Ectodermal cell (in vitro differentiated cells): ENCODE measurements around the gene SMAD2. TPM values are rescaled to one million over a fixed set of nuclear protein-coding genes. Genes with fewer than 3 reads are reported as not detected.
A peak's percentile ranks its signal among the peaks of the same experiment; 100 is the strongest.

Experiments used
- H3K27ac ChIP-seq: 2 replicates; pipeline ENCODE4 v1.7.0; 2013; ENCODE audit warnings: mild to moderate bottlenecking, low read depth, low read length; ENCODE audit not compliant: insufficient read depth, poor library complexity, severe bottlenecking
- H3K27me3 ChIP-seq: 2 replicates; pipeline ENCODE4 v1.7.0; 2013; ENCODE audit warnings: mild to moderate bottlenecking, low read length; ENCODE audit not compliant: insufficient read depth, control insufficient read depth, poor library complexity, severe bottlenecking
- H3K36me3 ChIP-seq: one replicate; pipeline ENCODE4 v1.7.0; 2013; ENCODE audit warnings: low read length; ENCODE audit not compliant: control insufficient read depth, insufficient read depth
- H3K4me1 ChIP-seq: one replicate; pipeline ENCODE4 v1.7.0; 2013; ENCODE audit warnings: low read length; ENCODE audit not compliant: control insufficient read depth, insufficient read depth
- H3K4me3 ChIP-seq: 2 replicates; pipeline ENCODE4 v1.7.0; 2013; ENCODE audit warnings: low read depth, low read length, control low read depth; ENCODE audit not compliant: insufficient read depth
- H3K9me3 ChIP-seq: 2 replicates; pipeline ENCODE4 v1.7.0; 2013; ENCODE audit warnings: mild to moderate bottlenecking, low read length, moderate library complexity; ENCODE audit not compliant: control insufficient read depth
- WGBS, 2 experiments: methylation state at CpG; one replicate each; pipeline ENCODE4 v1.1.7; 2013; ENCODE audit warnings: missing lambda C conversion rate in 2 of 2; 5-methylcytosine and 5-hydroxymethylcytosine counted together
- polyA plus RNA-seq, 4 experiments: library from polyadenylated mRNA; stranded (reverse); fragments of 50-300 nt; gene quantifications; one replicate each; pipeline ENCODE4 v1.2.3, GENCODE V29; 2013

Gene SMAD2
- polyA plus RNA-seq (2013, experiment 1 of 4) = 82.0 TPM
- polyA plus RNA-seq (2013, experiment 2 of 4) = 81.3 TPM
- 53.4 TPM for polyA plus RNA-seq (2013, experiment 3 of 4)
- 60.8 TPM for polyA plus RNA-seq (2013, experiment 4 of 4)

- peak within 1 kb of the TSS; percentile 87 for H3K4me3 ChIP-seq
- peak within 1 kb of the TSS; percentile 97 for H3K27ac ChIP-seq
- H3K27me3 ChIP-seq = no peaks in the 10 kb centered on the region
- H3K9me3 ChIP-seq = no peaks in the 10 kb centered on the region
- 0 to 1% methylated on average over 92 to 93 of the region's 93 CpGs for WGBS, 2 experiments
- no peaks in the 10 kb centered on the region for H3K36me3 ChIP-seq
- H3K4me1 ChIP-seq = peaks cover 37% of the 10 kb centered on the region
Measured at GRCh38 chr18:47930199-47930930, at the start of gene SMAD2. SMAD2 (minus strand) TSS chr18:47930659; CDS start chr18:47896756, 33,903 bp downstream.

DNA sequence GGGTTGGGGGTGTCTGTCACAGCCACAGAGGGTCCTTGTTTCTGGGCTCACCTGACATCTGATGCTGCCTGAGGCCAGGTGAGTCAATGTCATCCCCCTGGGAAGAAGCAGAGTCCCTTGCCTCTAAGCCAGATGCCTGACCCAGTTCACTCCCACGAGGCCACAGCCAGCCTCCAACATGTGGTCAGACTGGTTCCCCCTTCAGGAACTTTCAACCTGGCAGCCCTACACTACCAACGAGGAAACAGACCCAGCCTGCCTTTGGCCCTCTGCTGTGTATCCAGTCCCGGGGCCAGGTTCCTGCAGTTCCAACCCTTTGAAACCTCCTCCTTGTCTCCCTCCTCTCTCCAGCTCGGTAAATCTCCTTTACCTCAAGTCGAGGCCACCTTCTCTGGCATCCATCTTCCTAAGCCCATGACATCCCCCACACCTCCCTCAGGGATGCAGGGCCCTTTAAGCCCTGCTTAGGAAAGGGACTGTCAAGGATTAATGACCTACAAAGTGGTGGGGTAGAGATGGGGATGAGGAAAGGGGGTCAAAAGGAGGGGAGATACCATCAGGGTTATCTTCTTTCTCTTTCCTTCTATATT is 49.2 kb upstream of the SMAD2 start:
- H3K27ac ChIP-seq = no peak overlapping the region
- H3K36me3 ChIP-seq = no peaks in the 10 kb centered on the region
- peaks cover 30% of the 10 kb centered on the region for H3K4me1 ChIP-seq
- H3K4me3 ChIP-seq = no peak overlapping the region
- no peaks in the 10 kb centered on the region for H3K9me3 ChIP-seq
- H3K27me3 ChIP-seq = no peaks in the 10 kb centered on the region
- WGBS, 2 experiments = 80% methylated on average over 4 of the region's 5 CpGs

DNA sequence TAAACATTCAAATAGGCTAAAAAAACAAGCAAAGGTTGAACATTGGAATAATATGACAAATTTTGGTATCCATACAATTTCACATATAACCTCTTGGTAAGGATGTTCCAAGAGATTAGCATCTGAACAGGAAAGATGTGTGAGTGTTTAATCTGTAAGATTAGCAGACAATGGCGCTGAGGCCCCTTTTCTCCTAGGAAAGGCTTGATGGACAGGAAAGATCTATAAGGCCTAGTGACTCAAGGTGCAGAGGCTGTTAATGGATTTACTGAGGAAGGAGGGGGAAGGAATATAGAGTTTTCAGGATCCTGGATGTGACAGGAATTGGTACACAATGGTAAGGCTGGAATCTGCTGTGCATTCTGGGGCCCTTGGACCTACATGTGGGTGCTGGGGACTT is 48.1 kb upstream of the SMAD2 start:
- no peak overlapping the region for H3K27ac ChIP-seq
- H3K4me1 ChIP-seq = peaks cover 31% of the 10 kb centered on the region
- 82 to 87% methylated on average over 1 of the region's 1 CpG for WGBS, 2 experiments
- no peak overlapping the region for H3K4me3 ChIP-seq
- H3K36me3 ChIP-seq = no peaks in the 10 kb centered on the region
- H3K27me3 ChIP-seq = no peaks in the 10 kb centered on the region
- no peaks in the 10 kb centered on the region for H3K9me3 ChIP-seq

- Histone ChIP-seq H3K27me3 (no peaks in the 10 kb centered on the region), H3K4me3 (no peak overlapping the region), H3K27ac (no peak overlapping the region), H3K36me3 (no peaks in the 10 kb centered on the region), H3K4me1 (peaks cover 35% of the 10 kb centered on the region), H3K9me3 (no peaks in the 10 kb centered on the region)
- WGBS, 2 experiments = 88 to 93% methylated on average over 2 of the region's 2 CpGs
Measured at GRCh38 chr18:47978141-47978540, 47.7 kb upstream of the SMAD2 start.

DNA sequence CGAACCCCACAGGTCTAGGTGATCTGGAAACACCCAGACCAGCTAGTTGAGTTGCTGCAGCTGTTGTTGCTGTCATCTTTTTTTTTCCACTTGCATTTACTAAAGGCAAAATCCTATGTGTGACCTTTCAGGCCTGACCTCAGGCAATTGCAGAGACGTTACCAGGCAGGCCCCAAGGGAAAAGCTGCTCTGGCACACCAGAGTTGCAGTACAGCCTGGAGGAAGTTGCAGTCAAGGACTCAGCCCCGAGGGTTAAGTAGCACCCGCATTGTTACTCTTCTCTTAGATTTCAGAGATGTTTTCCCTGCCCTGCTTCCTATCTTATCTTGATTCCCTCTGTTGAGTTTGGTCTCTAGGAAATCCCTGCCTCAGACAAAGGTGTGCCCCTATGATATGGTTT is 45.2 kb upstream of the SMAD2 start:
- peaks cover 31% of the 10 kb centered on the region for H3K4me1 ChIP-seq
- no peak overlapping the region for H3K27ac ChIP-seq
- 60 to 61% methylated on average over 4 of the region's 4 CpGs for WGBS, 2 experiments
- no peaks in the 10 kb centered on the region for H3K27me3 ChIP-seq
- no peaks in the 10 kb centered on the region for H3K9me3 ChIP-seq
- H3K36me3 ChIP-seq = no peaks in the 10 kb centered on the region
- H3K4me3 ChIP-seq = no peak overlapping the region

DNA sequence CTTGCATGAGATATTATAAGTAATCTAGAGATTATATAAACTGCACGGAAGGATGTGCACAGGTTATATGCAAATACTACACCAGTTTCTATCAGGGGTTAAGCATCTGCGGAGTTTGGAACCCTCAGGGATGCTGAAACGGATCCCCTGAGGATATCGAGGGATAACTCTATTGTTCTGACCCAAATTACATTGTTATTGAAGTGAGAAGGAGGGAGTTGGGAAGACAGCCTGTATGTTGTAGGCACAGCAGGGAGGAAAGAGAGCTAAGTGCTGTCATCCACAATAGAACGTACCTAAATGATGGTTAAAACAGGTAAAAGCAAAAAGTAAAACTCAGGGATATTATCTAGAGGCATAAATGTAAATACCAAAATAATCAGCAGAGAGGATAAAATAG is 44.6 kb upstream of the SMAD2 start:
- WGBS, 2 experiments = 8 to 18% methylated on average over 4 to 5 of the region's 5 CpGs
- no peak overlapping the region for H3K27ac ChIP-seq
- no peaks in the 10 kb centered on the region for H3K36me3 ChIP-seq
- H3K4me3 ChIP-seq = no peak overlapping the region
- no peaks in the 10 kb centered on the region for H3K27me3 ChIP-seq
- H3K9me3 ChIP-seq = no peaks in the 10 kb centered on the region
- peaks cover 27% of the 10 kb centered on the region for H3K4me1 ChIP-seq

- 91 to 95% methylated on average over 7 to 9 of the region's 9 CpGs for WGBS, 2 experiments
- Histone ChIP-seq H3K9me3 (no peaks in the 10 kb centered on the region), H3K4me3 (no peak overlapping the region), H3K27me3 (no peaks in the 10 kb centered on the region), H3K27ac (no peak overlapping the region), H3K36me3 (no peaks in the 10 kb centered on the region), H3K4me1 (peaks cover 28% of the 10 kb centered on the region)
Measured at GRCh38 chr18:47970664-47971531, 40.4 kb upstream of the SMAD2 start.

DNA sequence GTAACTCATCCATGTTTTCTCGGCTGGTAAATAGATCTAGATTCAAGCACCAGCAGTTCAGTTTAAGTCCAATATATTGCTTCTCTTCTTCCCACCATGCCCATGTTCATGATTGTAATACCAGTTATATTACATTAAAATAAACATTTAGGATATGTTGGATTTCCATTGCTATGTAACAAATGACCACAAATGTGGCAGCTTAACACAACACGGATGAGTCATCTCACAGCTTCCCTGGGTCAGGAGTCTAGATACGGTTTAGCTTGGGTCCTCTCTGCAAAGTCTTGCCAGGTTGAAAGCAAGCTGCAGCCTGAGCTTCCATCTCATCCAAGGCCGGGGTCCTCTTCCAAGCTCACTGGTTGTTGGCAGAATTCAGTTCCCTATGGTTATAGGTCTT is 39.4 kb upstream of the SMAD2 start:
- Histone ChIP-seq H3K9me3 (no peaks in the 10 kb centered on the region), H3K4me1 (peaks cover 25% of the 10 kb centered on the region), H3K4me3 (no peak overlapping the region), H3K27me3 (no peaks in the 10 kb centered on the region), H3K27ac (no peak overlapping the region), H3K36me3 (no peaks in the 10 kb centered on the region)
- 94 to 96% methylated on average over 4 of the region's 4 CpGs for WGBS, 2 experiments

- WGBS, 2 experiments = 62 to 65% methylated on average over 4 of the region's 4 CpGs
Measured at GRCh38 chr18:47968721-47969120, 38.3 kb upstream of the SMAD2 start.

More at GRCh38 chr18:47968721-47969120, 38.3 kb upstream of the SMAD2 start:
- H3K27me3 ChIP-seq = no peaks in the 10 kb centered on the region
- H3K9me3 ChIP-seq = no peaks in the 10 kb centered on the region
- H3K4me3 ChIP-seq = no peak overlapping the region
- peak overlapping the region; percentile 89 for H3K27ac ChIP-seq
- H3K4me1 ChIP-seq = peaks cover 25% of the 10 kb centered on the region
- H3K36me3 ChIP-seq = no peaks in the 10 kb centered on the region
